GM19193 (cell line): ENCODE data around the gene LIMK2.

Source experiments
- POLR2A ChIP-seq: IDR thresholded peaks from 4 replicates; pipeline ENCODE4 v1.6.1; 2011; ENCODE audit not compliant: insufficient read depth, insufficient read length; ENCODE audit errors: extremely low read depth

LIMK2 gene

DNA sequence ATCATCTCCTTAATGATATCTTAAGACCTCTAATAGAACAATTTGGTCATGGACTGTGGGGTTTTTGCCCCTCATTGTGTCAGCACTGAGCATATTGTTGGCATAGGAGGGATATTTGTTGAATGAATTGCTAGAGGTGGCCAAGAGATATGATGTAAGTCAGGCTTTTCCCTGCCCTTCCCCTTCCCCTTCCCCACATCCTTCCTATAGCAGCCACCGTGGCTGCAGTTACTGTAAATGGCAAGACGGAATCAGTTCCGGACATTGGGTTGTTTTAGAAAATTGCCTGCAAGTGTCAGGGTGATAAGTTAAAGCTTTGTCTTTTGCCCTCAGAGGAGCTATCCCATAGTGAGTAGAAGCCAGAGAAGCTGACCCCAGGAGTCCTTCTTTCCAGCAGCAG lies 23.0 kb downstream of the LIMK2 start:
- TF ChIP-seq POLR2A, result no peak

DNA sequence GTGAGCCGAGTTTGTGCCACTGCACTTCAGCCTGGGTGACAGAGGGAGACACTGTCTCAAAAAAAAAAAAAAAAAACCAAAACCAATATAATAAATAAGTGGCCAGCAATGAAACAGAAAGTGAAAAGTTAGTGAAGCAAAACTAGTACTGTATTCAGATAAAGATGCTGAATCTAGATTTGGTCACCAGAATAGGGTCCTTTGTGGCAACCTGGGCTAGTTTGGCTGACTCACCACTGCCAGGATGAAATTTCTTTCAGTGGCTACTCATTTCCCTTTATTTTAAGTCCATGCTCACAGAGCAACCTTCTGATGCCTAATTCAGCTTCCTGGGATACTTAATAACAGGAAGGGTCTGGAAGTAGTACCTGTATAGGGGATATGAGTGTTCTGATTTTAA lies 26.0 kb downstream of the LIMK2 start:
- no peak for TF ChIP-seq POLR2A

DNA sequence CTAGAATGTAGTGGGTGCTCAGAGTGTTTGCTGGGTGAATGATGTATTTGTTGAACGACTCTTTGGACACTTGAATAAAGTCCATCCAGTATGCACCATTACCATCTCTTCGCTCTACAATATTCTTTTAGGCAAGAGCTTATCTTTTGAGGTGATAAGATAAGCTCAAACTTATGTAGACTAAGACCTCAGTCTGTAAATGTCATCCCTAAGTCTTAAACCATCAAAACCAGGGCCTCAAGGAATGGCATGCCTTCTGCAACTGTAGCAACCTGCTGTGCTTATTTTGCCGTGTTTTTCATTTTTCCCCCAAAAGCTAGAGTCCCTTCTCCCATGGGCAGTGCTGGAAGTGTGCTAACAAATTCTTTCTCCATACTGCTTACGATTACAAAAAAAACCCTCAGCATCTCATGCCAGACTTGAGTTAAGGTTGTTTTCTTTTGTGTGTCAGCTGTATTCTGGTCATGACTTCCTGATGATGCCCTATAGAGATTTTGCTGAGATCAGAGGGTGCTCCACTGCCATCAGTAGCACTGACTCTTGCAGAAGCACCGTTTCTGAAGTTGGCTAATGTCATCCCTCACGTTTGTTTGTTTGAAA lies 27.8 kb downstream of the LIMK2 start:
- TF ChIP-seq POLR2A, result no peak

DNA sequence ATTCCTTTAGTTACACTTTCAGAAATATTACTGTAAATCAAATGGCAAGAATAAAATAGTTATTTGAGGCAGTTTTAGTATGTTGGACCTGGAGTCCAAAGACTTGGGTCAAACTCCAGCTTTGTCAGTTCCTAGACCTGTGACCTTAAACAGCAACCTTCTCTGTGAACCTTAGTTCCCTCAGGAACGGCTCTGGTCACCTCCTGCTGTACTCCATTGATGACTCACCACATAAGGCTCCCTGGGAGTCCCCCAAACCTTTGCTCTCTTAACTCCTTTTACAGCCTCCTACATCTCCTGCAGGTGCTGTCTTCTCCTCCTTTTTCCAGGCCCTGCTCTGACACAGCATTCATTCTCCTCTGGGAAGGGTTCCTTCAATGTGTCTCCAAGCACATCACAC lies 29.1 kb downstream of the LIMK2 start:
- no peak for TF ChIP-seq POLR2A

DNA sequence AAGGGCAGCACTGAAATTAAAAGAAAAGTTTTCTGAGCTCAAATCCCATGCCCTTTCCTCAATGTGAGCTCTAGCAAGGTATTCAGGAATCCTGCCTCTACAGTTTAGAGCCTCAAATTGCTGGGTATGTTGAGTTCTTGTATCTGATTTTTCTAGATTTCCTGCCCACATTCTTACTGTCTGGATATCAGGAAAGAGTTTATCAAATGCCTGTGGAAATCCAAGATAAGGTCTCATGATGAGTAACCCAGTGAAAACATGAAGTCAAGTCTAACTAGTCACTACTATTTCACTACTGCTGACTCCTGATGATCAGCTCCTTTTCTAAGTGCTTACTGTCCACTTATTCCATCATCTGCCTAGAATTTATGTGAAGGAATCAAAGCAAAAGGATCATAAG lies 29.8 kb downstream of the LIMK2 start:
- TF ChIP-seq POLR2A, result no peak

DNA sequence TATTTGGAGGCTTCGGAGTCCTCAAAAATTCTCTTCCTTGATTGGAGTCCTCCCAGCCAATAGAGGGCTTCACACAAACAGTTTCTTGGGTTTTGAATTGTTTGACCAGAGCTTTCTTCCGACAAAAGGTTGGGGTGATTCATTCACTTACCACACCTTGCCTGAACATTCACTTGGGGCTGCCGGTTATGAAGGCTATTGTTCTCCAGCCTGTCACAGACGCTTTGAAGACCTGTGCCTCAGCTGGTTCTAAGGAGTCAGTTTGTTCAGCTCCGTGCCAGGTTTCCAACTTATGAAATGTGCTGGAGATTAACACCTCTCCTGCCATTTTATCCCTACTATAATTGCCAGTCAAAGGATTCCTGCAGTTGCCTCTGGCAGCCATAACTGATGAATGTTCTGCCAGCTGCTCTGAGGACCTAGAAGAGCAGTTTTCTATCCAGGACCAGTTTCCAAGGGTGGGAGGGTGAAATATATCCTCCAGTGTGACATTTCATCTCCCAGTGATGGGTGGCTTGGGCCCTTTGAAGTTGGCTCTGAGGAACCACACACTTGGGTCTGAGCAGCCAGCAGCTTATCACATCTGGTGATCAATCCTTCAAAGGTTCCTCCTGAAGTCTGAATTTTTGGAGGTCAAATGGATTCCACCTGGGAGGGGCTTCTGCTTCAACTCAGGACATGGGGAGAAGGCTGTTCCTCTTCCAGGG lies 31.4 kb downstream of the LIMK2 start:
- TF ChIP-seq POLR2A, result no peak

DNA sequence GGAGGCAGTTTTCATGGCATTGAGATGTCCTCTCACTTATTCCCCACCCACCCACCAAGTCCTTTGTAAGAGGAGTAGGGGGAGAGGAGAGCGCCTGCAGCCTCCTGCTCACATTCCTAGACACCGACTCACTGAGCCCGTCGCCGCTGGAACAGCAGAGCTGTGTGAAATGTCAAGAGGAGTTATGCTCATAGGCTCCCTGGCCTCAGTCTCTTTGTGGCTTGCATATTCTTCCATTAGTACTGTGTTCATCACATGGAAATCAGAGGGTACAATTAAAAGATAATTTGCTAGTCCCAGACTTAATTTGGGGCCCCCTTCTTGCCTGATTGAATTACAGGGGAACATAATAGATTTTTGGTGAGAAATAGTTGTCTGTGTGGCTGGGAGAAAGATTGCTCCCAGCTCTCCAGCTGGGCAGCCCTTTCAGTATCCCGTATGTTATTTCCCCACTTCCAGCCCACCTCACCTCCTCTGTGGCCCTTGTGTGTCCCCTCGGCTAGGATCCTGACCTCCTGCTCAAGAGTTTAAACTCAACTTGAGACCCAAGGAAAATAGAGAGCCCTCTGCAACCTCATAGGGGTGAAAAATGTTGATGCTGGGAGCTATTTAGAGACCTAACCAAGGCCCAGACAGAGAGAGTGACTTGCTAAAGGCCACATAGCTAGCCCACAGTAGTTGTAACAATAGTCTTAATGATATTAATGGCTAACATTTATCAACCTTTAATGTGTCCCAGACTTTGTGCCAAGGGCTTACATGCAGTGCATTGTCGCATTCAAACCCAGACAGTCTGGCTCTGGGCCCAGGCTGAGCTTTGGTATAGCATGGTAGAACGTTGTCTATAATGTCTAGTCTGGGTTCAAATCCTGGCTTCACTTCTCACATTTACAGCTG lies 32.2 kb downstream of the LIMK2 start:
- TF ChIP-seq POLR2A, result no peak

DNA sequence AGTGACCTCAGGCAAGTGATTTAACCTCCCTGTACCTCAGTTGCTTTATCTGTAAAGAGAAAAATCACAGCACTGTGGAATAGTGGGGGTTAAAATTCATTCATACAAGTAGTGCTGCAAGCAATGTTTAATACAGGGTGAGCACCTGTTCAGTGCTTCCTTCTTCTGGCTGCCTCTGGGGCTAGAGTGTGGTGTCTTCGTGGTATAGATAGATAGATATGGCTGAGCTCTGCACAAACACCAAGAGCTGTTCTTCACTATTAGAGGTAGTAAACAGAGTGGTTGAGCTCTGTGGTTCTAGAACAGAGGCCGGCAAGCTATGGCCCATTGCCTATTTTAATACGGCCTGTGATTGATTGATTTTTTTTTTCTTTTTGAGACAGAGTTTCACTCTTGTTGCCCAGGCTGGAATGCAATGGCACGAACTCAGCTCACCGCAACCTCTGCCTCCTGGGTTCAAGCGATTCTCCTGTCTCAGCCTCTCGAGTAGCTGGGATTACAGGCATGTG lies 32.9 kb downstream of the LIMK2 start:
- no peak for TF ChIP-seq POLR2A

DNA sequence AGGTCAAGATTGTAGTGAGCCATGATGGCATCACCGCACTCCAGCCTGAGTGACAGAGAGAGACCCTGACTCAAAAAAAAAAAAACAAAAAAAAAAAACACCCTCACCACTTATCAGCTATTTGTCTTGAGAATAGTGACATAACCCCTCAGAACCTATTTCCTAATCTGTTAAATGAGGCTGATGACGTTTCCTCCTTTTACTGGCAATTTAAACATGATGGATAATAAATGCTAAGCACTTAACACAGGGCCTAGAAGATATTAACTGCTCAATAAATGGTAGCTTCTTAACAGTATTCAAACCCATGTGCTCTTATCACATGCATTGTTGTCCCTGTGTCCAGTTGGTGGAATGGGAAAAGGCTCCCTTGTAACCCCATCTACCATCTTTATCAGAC lies 34.6 kb downstream of the LIMK2 start:
- TF ChIP-seq POLR2A, result no peak

DNA sequence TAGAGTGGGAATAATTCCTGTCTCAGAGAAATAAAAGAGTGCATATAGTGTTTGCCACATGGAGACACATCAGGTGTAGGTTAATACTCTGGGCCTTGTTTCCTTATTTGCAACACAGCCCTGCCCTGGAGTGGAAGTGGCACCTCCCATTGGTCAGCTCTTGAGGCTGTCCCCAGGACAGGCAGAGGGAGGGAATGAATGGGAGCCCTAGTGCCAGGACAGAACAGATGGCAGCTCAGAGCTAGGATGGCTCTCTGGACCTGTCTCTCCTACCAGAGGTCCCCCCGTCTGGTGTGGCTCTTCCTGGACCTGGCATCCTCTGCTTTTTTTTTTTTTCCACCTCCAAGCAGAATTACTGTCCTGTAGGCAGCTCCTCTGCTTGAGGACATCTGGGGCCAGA lies 35.6 kb downstream of the LIMK2 start:
- no peak for TF ChIP-seq POLR2A

DNA sequence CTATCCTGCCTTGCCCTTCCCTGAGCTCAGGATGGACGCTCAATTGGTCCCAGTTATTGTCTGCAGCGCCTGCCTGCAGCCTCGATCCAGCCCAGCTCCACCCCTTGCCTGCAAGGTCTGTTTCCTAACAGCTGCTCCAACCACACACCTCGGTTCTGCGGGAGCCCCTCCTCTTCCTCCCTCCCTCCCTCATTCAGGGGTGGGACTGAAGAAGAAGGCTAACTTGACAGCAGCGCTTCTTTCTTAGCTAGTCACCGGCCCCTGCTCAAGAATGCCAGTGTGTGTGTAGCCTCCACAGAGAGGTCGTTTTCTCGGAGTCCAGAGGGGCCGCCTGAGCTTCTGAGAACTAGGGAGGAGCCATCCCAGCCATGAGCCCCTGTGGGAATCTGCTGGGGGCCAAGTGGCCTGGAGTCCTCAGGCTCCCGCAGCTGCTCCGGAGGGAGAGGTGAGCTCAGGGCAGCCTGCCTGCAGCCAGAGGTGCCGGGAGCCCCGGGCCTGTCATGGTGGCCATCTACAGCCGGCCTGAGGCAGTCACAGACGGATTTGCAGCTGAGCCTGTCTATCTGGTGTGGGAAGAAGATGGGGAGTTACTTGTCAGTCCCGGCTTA lies 36.1 kb downstream of the LIMK2 start:
- no peak for TF ChIP-seq POLR2A

DNA sequence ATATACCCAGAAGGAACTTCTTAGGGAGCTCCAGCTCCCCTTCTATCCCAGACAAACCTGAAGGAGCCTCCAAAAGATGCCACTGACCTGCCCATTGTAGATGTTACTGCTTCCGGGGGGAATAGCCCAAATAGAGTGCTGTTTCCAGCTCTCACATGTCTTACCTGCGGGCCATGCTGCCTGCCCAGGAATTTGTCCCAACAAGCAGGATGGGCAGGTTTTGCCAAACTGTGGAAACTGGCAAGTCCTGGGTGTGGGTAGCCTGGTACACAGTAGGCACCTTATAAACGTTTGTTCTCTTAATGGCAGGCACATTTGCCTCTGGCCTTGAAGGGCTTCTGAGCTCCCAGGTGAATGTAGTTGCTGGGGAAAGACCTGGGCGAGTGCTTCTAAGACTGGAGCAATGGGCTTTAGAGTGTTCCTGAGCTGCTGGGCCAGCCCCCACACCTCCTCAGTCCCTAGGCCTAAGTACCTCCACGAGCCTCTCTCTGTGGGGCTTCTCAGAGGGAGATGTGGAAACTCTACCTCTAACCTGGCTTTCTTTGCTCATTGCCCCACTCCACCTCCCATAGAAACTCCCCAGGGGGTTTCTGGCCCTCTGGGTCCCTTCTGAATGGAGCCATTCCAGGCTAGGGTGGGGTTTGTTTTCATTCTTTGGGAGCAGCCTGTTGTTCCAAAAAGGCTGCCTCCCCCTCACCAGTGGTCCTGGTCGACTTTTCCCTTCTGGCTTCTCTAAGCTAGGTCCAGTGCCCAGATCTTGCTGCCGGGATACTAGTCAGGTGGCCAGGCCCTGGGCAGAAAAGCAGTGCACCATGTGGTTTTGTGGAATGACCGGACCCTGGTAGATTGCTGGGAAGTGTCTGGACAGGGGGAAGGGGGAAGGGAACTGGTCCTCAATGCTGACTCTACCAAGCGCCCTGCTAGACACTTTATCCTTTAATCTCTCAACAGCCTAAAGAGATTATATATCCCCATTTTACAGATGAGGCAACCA lies 37.2 kb downstream of the LIMK2 start:
- no peak for TF ChIP-seq POLR2A

DNA sequence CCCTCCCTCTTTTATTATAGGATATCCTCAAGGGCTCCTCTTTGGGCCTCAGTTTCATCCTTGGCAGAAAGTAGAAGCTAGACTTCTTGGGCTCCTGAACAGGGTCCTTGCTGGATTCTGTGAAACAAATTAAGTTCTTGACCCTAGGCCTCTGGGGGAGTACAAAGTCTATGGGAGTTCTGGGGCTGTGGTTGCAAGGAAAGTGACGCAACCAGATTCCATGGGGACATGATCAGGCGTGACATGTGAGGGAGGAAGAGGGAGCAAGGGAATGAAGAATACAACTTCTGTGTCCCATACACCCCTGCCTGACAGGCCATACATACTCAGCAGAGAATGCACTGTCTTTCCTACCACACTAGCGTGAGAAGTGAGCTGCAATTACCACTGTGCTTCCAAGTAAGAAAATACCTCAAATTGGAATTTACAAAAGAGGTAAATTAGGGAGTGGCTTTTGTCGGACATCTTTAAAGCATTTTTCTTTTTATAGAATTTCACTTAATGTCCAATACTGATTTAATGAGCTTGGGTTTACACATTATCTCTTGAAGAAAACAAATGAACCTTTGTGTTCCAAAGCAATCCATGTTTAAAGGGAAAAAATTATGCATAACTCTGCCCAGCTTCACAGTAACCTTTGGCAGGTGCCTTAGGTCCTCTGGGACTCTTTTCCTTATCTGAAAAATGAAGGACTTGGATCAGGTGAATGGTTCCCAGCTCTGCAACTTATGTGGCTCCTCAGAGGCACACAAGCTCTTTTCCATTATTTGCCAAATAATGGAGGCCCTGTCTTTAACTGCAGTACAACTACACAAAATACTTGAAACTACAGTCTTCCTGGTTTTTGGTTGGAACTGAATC lies 38.9 kb downstream of the LIMK2 start:
- TF ChIP-seq POLR2A, result no peak
